ENCODE results near the gene BLNK.

GRCh38 chr10:96222908-96223307, 48.5 kb downstream of the BLNK start:
- no peak for TF ChIP-seq TAF1 (IDR thresholded peaks at IDR 0.05; ENCODE audit: low read depth, low read length)
- no peak for TF ChIP-seq POLR2A (IDR thresholded peaks at IDR 0.05; ENCODE audit: low read depth, low read length)
- TF ChIP-seq SPI1 (IDR thresholded peaks at IDR 0.05; ENCODE audit: low read depth, low read length) = no peak
- no peak for TF ChIP-seq POLR2AphosphoS5 (IDR thresholded peaks at IDR 0.05; ENCODE audit: low read depth, low read length)
- no peak for TF ChIP-seq PAX5 (IDR thresholded peaks at IDR 0.05; ENCODE audit: insufficient read depth, low read length, severe bottlenecking)

Measured in GM12891 (cell line).